ENCODE data around the gene ASS1.
A peak's percentile ranks its signal among the peaks of the same experiment; 100 is the strongest.

ASS1 gene

GRCh38 chr9:130418776-130419175 is 26.0 kb upstream of the ASS1 start:
- no peak for DNase-seq (ENCODE audit: low read depth, low spot score)
- no peak for TF ChIP-seq CTCF (IDR thresholded peaks at IDR 0.05; ENCODE audit: insufficient read depth, low read length, missing control alignments)
- H3K4me3 ChIP-seq (ENCODE audit: low read depth, low read length), result no peak overlapping the region
- ChIA-PET POLR2A (no interaction called here), CTCF (no interaction called here)

GRCh38 chr9:130419521-130420035 is 25.2 kb upstream of the ASS1 start:
- CTCF ChIA-PET, result no interaction called here
- no peak for DNase-seq (ENCODE audit: low read depth, low spot score)
- no peak for TF ChIP-seq CTCF (IDR thresholded peaks at IDR 0.05; ENCODE audit: insufficient read depth, low read length, missing control alignments)
- H3K4me3 ChIP-seq (ENCODE audit: low read depth, low read length), result no peak overlapping the region
- POLR2A ChIA-PET, result no interaction called here

GRCh38 chr9:130421154-130421801 is 23.5 kb upstream of the ASS1 start:
- no peak for DNase-seq (ENCODE audit: low read depth, low spot score)
- POLR2A ChIA-PET, result interaction anchor here (0.6 kb wide), 1 partner anchor 10 kb away, joined by 3 read pairs; no protein-coding TSS in a partner anchor
- CTCF ChIA-PET, result interaction anchor here (1.0 to 3.9 kb wide), 2 partner anchors 12 to 31 kb away, joined by 3 to 13 read pairs; no protein-coding TSS in a partner anchor
- no peak overlapping the region for H3K4me3 ChIP-seq (ENCODE audit: low read depth, low read length)
- no peak for TF ChIP-seq CTCF (IDR thresholded peaks at IDR 0.05; ENCODE audit: insufficient read depth, low read length, missing control alignments)

GRCh38 chr9:130421802-130422276 is 22.9 kb upstream of the ASS1 start:
- CTCF ChIA-PET, result interaction anchor here (1.0 to 3.9 kb wide), 3 partner anchors 11 to 315 kb away, joined by 3 to 13 read pairs (median 6); no protein-coding TSS in a partner anchor
- peak; percentile 59 for DNase-seq (ENCODE audit: low read depth, low spot score)
- no peak overlapping the region for H3K4me3 ChIP-seq (ENCODE audit: low read depth, low read length)
- TF ChIP-seq CTCF (IDR thresholded peaks at IDR 0.05; ENCODE audit: insufficient read depth, low read length, missing control alignments), result no peak
- POLR2A ChIA-PET, result interaction anchor here (0.6 kb wide), 1 partner anchor 10 kb away, joined by 3 read pairs; no protein-coding TSS in a partner anchor

GRCh38 chr9:130422546-130422945 is 22.2 kb upstream of the ASS1 start:
- ChIA-PET CTCF (interaction anchor here (1.1 to 3.9 kb wide), 3 partner anchors 10 to 316 kb away, joined by 3 to 13 read pairs (median 6); no protein-coding TSS in a partner anchor), POLR2A (no interaction called here)
- no peak overlapping the region for H3K4me3 ChIP-seq (ENCODE audit: low read depth, low read length)
- no peak for TF ChIP-seq CTCF (IDR thresholded peaks at IDR 0.05; ENCODE audit: insufficient read depth, low read length, missing control alignments)
- DNase-seq (ENCODE audit: low read depth, low spot score), result no peak

- TF ChIP-seq CTCF (IDR thresholded peaks at IDR 0.05; ENCODE audit: insufficient read depth, low read length, missing control alignments), result no peak
- DNase-seq (ENCODE audit: low read depth, low spot score), result no peak
- ChIA-PET POLR2A (no interaction called here), CTCF (interaction anchor here (1.1 to 3.9 kb wide), 3 partner anchors 10 to 316 kb away, joined by 3 to 13 read pairs (median 6); no protein-coding TSS in a partner anchor)
- H3K4me3 ChIP-seq (ENCODE audit: low read depth, low read length), result no peak overlapping the region
Measured at GRCh38 chr9:130423272-130423671, 21.5 kb upstream of the ASS1 start.

Measured in AG04449 (cell line).